22Rv1 (cell line): ENCODE measurements around the gene MEGF11.

Experiments used
- ZFX ChIP-seq: fragments of 450-650 bp; IDR thresholded peaks from 2 replicates; pipeline ENCODE4 v1.6.1; 2017; ENCODE audit warnings: antibody characterized with exemption, borderline replicate concordance
- TF ChIP-seq, protein P1 (sequence below): fragments of 450-650 bp; IDR thresholded peaks from 2 replicates; pipeline ENCODE4 v1.5.1; 2017; ENCODE audit warnings: mild to moderate bottlenecking

DNA sequence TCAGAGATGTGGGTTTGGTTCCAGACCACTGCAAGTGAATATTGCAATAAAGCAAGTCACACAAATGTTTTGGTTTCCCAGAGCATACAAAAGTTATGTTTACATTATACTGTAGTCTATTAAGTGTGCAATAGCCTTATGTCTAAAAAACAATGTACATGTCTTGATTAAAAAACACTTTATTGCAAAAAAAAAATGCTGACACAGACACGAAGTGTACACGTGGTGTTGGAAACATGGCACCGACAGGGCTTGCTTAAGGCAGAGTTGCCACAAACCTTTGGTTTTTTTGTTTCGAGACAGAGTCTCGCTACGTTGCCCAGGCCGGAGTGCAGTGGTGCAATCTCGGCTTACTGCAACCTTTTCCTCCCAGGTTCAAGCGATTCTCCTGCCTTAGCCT, 334.2 kb downstream of the MEGF11 start:
- TF ChIP-seq, protein P1, sequence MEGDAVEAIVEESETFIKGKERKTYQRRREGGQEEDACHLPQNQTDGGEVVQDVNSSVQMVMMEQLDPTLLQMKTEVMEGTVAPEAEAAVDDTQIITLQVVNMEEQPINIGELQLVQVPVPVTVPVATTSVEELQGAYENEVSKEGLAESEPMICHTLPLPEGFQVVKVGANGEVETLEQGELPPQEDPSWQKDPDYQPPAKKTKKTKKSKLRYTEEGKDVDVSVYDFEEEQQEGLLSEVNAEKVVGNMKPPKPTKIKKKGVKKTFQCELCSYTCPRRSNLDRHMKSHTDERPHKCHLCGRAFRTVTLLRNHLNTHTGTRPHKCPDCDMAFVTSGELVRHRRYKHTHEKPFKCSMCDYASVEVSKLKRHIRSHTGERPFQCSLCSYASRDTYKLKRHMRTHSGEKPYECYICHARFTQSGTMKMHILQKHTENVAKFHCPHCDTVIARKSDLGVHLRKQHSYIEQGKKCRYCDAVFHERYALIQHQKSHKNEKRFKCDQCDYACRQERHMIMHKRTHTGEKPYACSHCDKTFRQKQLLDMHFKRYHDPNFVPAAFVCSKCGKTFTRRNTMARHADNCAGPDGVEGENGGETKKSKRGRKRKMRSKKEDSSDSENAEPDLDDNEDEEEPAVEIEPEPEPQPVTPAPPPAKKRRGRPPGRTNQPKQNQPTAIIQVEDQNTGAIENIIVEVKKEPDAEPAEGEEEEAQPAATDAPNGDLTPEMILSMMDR: no peak
- no peak for TF ChIP-seq ZFX
